CD4-positive, alpha-beta T cell treated with Interferon alpha-2 for 1 hour (primary cell): ENCODE data around the gene TCP11.

Source experiments
- DNase-seq, 2 donors: peaks; one replicate each; pipeline ENCODE4 v3.0.0-alpha.2; 2020 to 2022

TCP11 gene

DNA sequence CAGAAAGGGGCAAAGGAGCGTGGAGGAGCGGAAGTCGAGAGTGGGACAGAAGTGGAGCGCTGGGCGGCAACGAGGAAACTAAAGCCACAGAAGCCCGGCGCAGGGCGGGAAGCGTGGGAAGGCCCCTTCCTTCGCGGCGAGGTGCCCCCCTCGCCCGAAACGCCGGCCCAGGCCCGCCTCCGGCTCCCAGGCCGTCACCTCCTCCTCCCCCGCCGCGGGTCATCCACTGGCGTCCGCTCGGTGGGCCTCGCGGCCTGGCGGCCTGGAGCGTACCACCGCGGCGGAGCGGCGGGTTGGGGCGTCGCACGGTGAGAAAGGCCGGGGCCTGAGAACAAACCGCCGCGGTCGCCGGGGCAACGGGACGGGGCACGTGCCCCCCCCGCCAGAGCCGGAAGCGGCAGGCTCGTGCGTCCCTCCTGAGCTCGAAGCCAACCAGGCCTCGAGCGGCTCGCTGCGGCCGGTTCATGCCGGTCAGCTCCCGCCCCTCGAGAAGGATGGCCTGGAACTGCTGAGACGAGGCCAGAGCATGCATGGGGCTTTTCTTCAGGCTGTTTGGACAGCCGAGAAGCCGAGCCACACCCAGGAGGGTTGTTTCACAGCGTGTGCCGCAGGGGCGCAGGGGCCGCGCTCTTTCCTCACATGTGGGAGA lies at the start of gene TCP11:
TCP11 (minus strand) TSS at position 333 of the 649 bp plus-strand sequence. CDS start 469 bp downstream, outside the sequence.
- peak; percentile 20 to 34 for DNase-seq

DNA sequence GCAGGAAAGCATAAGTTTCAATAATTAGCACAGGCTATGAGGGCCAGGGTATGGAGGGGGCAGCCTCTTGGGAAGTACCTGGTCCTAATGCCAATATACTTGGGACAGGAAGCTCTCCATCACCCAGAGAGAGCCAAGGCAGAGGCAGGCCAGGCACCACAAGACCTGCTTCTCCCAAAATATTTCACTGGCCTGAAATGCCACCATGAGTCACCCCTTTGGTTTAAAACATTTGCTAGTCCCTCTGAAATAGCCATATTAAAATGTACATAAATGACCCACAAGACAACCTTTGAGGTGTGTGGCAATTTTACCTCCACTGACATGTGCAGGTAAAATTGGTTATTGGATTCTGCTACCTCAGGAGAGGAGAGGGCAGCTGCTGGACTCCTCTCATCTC lies 49.2 kb upstream of the TCP11 start:
- DNase-seq = no peak

DNA sequence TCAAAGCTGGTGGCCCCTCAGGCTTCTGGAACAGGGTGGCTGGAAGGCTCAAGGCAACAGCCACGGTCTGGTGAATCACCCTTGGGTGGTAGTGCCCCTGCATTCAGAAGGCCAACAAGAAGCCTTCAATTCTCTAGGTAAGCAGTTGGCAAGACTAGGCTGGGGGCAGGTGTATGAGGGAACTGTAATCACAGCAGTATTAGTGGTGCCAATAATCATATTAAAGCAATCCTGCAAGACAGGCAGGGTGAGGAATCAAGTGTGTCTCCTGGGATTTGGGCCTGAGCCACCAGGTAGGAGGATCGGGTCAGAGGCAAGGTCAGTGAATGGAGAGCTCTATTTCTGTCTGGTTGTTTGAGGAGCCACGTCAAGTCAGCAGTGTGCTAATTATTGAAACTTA lies 47.7 kb upstream of the TCP11 start:
- no peak for DNase-seq

DNA sequence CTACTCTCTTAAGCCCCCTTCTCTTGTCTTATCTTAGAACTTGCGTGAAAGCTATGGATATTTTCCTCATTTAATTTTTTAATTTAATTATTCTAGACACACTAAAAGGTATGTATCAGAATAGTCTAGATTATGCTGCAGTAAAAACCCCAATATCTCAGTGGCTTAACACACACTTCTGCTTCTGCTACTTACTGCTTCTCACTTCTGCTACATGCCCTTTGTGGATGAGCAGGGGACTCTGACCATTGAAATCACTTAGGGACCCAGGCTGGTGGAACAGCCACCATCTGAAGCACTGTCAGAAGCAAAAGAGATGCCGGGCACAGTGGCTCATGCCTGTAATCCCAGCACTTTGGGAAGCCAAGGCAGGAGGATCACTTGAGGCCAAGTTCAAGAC lies 45.4 kb upstream of the TCP11 start:
- DNase-seq = no peak

DNA sequence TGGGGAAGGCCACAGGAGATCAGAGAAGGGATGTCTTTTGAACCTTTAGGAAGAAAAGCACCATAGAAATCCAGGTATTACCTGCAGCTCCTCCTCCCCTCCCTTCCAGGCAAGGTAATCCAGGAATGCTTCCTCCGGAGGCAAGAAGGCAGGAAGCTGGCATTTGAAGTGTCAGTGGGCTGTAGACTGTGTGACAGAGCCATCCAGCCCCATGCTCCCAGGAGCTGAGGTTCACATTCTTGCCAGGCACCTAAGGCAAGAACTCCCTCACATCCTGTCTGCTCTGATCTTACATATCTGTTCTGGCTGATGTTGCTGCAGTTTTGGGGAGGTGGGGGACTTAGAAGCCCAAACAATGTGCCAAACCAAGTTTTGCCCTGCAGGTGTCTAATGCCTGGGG lies 44.8 kb upstream of the TCP11 start:
- DNase-seq = no peak

DNA sequence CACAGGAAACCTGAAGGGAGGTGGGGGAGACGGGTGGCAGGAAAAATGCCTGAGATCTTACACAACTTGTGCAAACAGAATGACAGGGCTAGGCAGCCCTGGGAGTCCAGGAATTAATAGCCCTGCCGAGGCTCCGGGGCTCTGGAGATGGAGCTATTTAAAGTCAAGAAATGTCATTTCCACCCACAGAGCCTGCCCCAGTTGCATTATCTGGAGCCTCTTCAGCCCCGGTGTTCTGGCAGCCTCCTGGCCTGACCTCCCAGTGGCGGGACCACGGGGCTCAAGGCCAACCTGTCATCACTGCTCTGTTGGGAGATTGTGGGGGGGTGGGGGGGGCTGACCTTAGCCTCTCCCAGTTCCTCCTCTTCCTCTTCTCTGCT lies 44.2 kb upstream of the TCP11 start:
- no peak for DNase-seq

DNA sequence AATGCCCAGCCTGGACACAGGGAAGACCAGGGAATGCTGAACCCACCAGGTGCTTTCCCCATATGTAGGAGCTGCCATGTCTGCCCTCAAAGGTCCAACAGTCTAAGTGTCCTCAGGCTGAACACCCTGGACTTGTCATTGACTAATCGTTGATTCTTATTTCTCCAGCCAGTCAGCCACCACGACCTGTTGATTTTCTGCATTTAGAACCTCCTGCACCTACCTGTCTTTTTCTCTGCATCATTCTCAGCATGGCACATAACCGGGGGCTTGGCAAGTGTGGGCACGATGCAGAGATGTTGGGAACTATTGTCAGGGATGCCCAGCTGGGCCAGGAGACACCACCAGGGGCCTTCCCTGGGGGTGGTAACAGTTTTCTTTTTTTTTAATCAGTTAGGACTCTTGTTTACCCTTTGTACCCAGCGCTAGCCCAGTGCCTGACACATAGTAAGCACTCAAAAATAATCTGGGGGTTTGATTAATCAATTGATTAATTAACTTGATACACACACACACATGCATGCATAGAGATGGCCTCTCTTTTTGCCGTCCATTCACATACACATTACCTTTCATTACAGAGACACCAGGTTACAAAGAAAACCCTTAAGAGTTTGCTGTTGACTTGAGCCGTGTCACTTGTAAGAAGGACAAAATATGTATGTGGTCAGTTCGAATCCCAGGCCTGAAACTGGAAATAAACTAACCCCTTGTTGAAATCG lies 43.6 kb upstream of the TCP11 start:
- DNase-seq = no peak

DNA sequence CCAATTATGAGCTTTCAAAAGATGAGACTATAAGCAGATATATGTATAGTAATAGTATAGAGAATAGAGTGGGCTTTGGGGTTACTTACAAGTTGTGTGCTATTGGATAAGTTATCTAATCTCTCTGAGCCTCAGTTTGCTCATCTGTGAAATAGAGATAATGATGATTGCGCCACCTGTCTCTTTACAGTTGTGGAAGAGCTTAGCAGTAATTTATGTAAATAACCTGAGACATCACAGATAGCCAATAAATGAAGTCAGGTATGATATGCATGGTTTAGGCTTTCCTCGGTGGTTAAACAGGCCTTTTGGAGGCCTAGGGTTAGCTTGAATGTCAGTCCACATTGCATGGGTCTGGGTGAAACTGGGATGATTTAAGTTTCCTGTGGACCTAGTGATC lies 42.8 kb upstream of the TCP11 start:
- DNase-seq = no peak

DNA sequence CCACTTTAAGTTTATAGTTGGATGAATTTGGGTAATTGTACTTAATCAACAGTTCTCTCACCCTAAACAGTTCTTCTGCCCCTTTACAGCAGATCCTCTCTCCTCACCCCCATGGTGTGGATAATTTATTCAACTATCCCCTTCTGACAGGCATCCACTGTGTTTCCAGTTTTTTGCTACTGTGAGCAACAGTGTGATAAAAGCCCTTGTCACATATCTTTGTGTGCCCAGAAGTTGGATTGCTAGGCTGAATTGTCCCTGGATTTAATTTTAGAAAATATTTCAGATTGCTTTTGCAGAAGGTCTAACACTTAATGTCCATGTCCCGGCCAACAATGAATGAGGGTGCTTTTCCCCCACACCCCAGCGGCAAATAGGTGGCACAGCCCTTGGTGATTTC lies 42.1 kb upstream of the TCP11 start:
- DNase-seq = no peak

DNA sequence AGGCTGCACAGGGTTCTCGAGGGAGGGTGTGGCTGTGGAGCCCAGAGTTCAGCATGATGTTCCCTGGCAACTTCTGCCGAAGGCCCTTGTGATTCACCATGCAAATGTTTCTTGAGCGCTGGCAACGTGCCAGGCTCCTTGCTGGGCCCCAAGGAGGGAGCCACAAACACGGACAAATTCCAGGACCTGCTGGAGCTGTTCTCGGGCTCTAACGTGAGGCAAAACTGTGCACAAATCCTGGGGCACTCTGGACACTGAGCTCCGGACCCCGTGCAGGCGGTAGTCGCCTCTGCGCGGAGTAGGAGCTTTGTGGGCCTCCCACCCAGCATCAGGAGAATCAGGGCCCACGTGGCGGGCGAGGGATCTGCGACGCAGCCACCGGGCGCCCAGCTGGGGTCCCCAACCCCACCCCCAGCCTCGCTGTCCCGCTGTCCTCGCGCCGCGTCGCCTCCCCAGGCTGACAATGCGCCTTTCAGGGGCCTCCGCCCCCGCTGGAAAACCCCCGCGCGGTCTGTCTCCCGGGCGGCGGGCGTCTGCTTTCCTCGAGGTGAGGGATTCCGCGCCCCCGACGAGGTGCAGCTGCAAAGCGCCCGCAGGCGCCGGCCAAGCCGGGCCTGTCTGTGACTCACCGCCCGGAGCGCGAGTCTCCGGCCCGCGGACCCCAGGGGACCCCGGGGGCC lies 40.9 kb upstream of the TCP11 start:
- DNase-seq = no peak

DNA sequence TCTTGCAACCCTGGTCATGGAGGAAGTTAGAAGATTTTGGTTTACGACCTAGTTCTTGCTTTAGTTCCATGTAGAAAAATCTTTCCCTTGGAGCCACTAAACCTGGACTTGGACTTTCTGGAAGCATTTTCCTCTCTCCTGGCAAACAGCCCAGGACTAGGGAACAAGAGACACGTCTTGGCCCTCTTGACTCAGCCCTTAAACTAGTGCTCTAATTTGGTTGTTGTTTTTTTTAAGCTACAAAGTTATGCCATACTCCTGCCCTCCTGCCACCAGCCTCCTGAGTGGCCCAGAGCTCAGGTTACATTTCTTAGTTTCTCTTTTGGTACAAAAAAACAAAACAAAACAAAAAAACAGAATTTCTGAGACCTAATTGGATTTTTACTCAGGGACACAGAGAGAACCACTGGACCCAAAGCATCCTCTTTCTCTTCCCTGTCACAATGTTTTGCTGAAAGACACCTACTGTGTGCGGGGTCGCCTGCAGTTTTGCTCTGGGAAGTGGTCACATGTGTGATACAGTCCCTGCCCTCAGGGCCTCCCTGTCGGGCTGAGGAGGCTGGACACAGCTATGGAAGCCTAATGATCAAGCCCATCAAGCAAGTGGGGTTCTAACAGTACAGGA lies 40.3 kb upstream of the TCP11 start:
- no peak for DNase-seq

DNA sequence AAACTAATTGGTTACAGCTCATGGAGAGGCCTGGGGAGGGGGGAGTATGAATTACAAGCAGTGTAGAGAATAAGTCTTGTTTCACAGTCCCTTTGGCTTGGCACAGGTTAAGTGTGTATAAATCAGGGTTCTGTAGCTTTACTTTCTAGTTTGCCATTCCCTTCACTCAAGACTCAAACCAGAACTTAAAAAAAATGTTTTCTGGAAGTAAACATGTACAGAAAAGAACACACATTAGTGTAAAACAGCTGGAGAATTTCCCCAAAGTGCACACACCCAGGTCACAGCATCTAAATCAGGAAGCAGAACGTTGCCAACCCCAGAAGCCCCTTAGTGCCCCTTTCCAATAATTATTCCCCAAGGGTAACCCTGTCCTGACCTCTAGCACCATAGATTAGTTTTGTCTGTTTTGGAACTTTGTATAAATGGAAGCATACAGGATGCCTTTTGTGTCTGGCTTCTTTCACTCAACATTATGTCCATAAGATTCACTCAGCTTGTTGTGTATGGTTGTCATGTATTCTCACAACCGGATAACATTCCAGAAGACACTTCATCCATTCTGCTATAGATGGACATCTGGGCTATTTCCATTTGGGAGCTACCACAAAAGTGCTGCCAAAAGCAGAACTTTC lies 38.9 kb upstream of the TCP11 start:
- no peak for DNase-seq

DNA sequence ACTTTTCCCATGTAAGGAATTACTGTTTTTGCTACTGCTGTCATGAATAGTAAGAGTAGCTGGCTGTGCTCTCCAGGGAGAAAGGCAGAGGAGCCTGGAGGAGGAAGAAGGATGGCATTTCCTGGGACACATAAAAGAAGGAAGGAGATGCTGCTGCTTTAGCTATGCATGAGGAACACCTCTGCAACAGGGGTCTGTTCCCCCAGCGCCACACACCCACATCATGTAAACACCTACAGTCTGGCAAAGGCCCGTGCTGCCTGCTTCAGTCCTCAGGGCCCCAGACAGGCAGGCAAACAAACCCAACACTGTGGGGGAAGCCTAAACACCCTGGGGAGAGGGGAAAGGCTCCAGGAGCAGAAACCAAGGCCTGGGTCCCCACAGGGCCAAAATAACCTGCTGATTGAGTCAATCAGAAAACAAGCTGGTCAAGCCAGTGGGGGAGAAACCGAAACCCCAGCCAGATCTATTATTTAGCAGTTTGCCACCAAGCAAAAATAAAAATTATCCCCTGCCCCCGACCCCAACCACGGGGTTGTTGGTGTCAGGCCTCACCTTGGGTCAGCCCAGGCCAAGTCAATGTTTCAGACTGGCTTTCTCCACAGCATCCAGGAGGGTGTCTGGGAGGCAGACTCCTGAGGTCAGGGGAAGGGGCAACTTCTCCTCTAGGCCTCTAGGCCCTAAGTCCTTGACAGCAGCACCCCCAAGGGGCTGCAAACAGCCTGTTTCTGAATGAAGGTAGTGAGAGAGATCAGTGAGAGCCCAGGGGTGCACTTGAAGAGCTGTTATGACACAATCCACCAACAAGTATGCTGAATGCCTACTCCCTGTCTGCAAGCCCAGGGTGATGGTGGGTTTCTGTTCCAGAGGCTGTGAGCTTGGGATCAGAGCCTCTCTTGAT lies 38.0 kb upstream of the TCP11 start:
- no peak for DNase-seq

DNA sequence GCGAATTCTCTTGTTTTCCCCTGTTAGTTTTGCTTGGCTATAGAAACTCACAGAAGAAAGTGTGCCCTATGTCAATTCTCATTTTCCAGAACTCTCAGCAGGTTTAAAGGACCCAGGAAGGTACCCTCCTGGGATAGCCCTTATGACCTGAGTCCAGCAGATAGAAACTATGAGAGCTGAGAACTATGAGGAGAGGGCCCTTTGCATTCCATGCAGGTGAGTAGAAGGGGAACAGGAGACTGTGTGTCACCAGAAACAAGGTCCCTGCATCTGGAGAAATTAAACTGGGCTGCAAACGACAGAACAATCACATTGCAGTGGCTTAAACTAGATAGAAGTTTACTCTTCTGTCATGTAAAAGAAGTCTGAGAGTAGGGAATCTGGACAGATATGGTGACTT lies 36.9 kb upstream of the TCP11 start:
- no peak for DNase-seq

DNA sequence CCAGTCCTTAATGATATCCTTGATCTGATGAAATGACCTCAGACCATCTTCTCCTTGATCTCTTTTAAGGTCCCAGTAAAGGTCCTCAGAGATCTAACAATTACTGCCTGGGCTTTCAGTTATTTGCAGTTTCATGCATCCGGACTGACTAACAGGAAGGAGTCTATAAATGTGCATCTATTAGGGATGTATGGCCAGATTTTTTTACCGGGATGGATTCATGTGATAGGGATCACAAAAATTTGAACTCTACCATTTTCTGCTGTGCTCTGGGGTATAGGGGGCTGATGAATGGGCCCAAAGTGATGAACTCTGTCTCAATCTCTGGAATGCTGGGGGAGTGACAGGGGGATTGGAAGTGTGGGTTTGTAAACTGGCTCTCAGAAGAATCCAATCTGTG lies 36.5 kb upstream of the TCP11 start:
- no peak for DNase-seq

DNA sequence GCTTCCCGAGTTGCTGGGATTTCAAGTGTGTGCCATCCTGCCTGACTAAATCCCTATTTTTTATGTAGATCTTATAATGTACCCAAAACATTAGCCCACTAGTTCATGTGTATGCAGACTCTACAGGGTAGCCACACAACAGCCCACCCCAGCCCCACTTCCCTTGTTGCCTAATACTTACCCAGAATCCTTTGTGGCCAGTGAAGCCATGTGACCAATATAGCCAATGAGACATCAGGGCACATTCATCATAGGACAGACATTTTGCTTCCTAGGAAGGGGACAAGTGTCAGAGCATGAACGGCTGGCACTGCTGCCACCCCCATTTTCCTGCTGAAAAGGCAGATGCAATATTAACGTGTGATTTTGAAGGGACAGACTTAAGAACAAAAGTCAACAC lies 36.0 kb upstream of the TCP11 start:
- no peak for DNase-seq

DNA sequence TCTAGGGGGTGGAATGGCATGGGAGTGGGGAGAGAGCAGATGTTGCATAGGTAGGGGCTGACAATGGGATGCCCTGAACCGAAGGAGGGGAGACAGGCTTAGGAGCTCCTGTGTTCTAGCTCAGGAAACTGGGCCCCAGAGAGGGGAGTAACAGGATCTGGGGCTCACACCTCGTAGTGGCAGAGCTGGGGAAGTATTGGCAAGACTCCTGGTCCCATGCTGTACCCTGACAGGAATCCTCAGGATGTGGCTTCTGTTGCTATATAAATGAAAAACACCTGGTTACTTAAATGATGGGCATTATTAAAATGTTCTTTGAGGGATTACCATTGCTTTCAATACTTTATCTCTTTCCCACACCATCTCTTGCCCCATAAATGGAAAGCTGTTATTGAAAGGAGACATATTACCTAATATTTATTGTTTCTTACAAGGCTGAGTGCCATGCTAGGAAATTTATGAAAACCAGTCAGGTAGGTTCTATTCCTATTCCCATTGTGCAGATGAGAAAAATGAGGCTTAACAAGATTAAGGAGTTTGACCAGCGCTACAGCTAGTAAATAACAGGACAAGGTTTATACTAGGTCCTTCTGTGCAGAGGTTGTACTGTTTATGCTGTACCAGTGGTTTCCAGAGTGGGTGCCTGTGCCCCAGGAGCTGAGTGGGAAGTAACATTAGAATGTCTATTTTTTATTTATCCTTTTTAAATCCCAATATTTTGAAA lies 35.3 kb upstream of the TCP11 start:
- DNase-seq = no peak

DNA sequence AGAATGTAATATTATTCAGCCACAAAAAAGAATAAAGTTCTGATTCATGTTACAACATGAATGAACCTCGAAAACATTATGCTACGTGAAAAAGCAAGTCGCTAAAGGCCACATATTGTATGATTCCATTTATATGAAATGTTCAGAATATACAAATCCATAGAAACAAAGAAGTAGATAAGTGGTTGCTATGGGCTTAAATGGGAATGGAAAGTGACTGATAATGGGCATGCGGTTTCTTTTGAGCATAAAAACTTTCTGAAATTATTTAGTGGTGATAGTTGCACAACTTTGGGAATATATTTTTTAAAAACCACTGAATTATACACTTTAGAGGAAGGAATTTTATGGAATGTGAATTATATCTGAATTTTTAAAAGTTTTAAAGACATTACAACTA lies 33.4 kb upstream of the TCP11 start:
- DNase-seq = no peak

DNA sequence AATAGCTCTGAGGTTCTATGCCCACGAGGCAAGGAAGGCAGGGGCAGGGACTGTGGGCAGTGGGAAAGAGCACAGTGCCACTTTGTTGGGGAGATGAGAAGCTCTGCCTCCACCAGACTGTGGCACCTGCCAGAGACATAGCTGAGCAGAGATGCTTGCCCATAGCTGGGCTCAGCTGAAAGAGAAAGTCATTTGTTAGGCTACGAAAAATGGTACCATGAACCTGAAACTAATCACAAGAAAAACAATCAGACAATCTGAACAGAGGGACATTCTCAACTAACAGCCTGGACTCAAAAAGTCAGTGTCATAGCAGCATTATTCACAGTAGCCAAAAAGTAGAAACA lies 32.9 kb upstream of the TCP11 start:
- no peak for DNase-seq

DNA sequence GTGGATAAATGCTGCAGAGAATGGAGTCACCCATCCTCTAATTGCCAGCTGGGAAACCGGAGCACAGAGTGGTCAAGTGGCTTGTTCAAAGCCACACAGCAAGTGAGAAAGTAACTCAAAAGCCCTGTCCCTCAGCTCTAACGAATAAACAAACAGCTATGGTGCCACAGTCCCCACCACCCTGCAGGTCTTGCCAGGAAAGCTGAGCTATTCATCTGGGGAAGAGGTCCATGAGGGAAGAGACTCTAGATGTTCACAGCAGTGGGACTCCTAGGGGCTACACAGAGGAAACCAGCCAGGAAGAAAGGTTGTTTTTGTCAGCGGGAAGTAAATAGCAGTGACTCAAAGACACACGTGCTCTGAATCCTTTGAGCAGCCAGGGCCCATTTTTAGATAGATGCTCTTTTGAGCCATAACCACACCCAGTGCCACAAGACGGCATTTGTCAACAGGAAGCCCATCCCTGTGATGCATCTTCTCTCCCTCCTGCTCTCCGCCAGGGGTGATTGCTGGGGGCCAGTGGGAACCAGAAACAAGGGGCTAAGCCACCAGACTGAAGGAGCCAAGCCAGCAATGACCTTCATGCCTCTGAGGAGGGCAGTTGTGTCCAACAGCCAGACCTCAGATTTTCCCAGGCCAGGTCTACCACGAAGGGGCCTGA lies 32.4 kb upstream of the TCP11 start:
- DNase-seq = no peak

DNA sequence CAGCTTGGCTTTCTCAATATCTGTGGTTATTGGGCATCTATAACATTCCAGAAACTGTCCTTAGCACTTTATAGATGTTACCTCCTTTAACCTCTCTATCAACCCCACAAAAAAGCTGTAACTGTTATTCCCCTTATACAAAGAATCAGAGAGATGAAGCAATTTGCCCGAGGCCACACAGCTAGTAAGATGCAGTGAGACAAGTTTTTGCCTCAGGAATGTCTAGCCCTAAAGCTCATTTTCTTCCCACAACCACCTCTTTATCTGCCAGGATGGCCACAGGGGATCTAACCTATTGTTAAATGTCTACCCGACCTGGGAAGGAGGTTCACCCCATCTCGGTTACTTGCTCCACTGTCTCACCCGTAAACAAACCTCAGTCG lies 31.9 kb upstream of the TCP11 start:
- DNase-seq = no peak
